GM12892 (cell line): ENCODE measurements around the gene VMP1.
"Not testable (repeated sequence)": the region's sequence is repeated elsewhere in the genome, so short reads cannot be mapped to it uniquely, and the experiment has no call there.

Experiments used
- DNase-seq: peaks from one replicate; pipeline ENCODE4 v3.0.0; 2011; ENCODE audit not compliant: insufficient read length
- FAIRE-seq: peaks from 2 replicates; lab custom pipeline; 2011; peaks lifted over from hg19 to GRCh38; lab: Jason Lieb, UNC
- POLR2A ChIP-seq: IDR thresholded peaks from 2 replicates; pipeline ENCODE4 v1.6.1; 2011; ENCODE audit warnings: low read depth, low read length, control low read depth
- POLR2AphosphoS5 ChIP-seq: IDR thresholded peaks from 2 replicates; pipeline ENCODE4 v1.6.1; 2011; ENCODE audit warnings: low read depth, low read length, control low read depth
- TAF1 ChIP-seq: IDR thresholded peaks from 2 replicates; pipeline ENCODE4 v1.6.1; 2011; ENCODE audit warnings: low read depth, mild to moderate bottlenecking, control low read depth, low read length, borderline replicate concordance

VMP1 gene

GRCh38 chr17:59757470-59757869 is 50.0 kb downstream of the VMP1 start:
- TF ChIP-seq POLR2A (no peak), TAF1 (no peak), POLR2AphosphoS5 (no peak)
- DNase-seq (no peak), FAIRE-seq (no peak)

- DNase-seq (no peak), FAIRE-seq (no peak)
- TF ChIP-seq POLR2AphosphoS5 (no peak), TAF1 (no peak), POLR2A (no peak)
Observed at GRCh38 chr17:59757881-59758385, 50.5 kb downstream of the VMP1 start.

GRCh38 chr17:59758998-59759651 is 51.7 kb downstream of the VMP1 start:
- FAIRE-seq, result not testable (repeated sequence)

GRCh38 chr17:59760160-59760559 is 52.7 kb downstream of the VMP1 start:
- DNase-seq, result no peak
- TF ChIP-seq POLR2AphosphoS5 (no peak), POLR2A (no peak), TAF1 (no peak)
- no peak for FAIRE-seq

More at GRCh38 chr17:59758998-59759651, 51.7 kb downstream of the VMP1 start:
- not testable (repeated sequence) for DNase-seq

- TF ChIP-seq POLR2AphosphoS5 (no peak), POLR2A (no peak), TAF1 (no peak)
- FAIRE-seq (no peak), DNase-seq (no peak)
Observed at GRCh38 chr17:59761385-59762048, 54.1 kb downstream of the VMP1 start.

GRCh38 chr17:59762049-59762823 is 54.8 kb downstream of the VMP1 start:
- DNase-seq (no peak), FAIRE-seq (no peak)
- TF ChIP-seq POLR2A (no peak), POLR2AphosphoS5 (no peak), TAF1 (no peak)

- DNase-seq (no peak), FAIRE-seq (no peak)
- no peak for TF ChIP-seq POLR2A
- no peak for TF ChIP-seq TAF1
- TF ChIP-seq POLR2AphosphoS5, result no peak
Observed at GRCh38 chr17:59762824-59763374, 55.4 kb downstream of the VMP1 start.

- DNase-seq (no peak), FAIRE-seq (no peak)
- TF ChIP-seq POLR2A, result no peak
- TF ChIP-seq POLR2AphosphoS5, result no peak
- no peak for TF ChIP-seq TAF1
Observed at GRCh38 chr17:59763861-59764260, 56.4 kb downstream of the VMP1 start.

GRCh38 chr17:59764292-59764741 is 56.9 kb downstream of the VMP1 start:
- no peak for DNase-seq
- TF ChIP-seq POLR2AphosphoS5 (no peak), TAF1 (no peak), POLR2A (no peak)
- no peak for FAIRE-seq

GRCh38 chr17:59765038-59765437 is 57.6 kb downstream of the VMP1 start:
- FAIRE-seq, result no peak
- DNase-seq, result no peak
- TF ChIP-seq TAF1 (no peak), POLR2A (no peak), POLR2AphosphoS5 (no peak)

GRCh38 chr17:59766491-59766890 is 59.0 kb downstream of the VMP1 start:
- DNase-seq, result no peak
- FAIRE-seq, result no peak
- TF ChIP-seq POLR2AphosphoS5 (no peak), TAF1 (no peak), POLR2A (no peak)

- FAIRE-seq, result no peak
- no peak for DNase-seq
- TF ChIP-seq TAF1 (no peak), POLR2AphosphoS5 (no peak), POLR2A (no peak)
Observed at GRCh38 chr17:59767176-59767575, 59.7 kb downstream of the VMP1 start.
